Urinary bladder (tissue), 4 donors: ENCODE data around the gene ADAM15. TPM values are rescaled to one million over a fixed set of nuclear protein-coding genes. Genes with fewer than 3 reads are reported as not detected.

Experiments used
- DNase-seq: peaks from one replicate; pipeline ENCODE4 v3.0.0-alpha.2; 2015; ENCODE audit errors: extremely low spot score
- H3K27ac ChIP-seq: one replicate; pipeline ENCODE4 v1.5.1; 2013; ENCODE audit warnings: low read depth, mild to moderate bottlenecking, moderate library complexity
- H3K36me3 ChIP-seq: one replicate; pipeline ENCODE4 v1.6.1; 2013; ENCODE audit warnings: mild to moderate bottlenecking, moderate library complexity; ENCODE audit not compliant: insufficient read depth
- H3K4me1 ChIP-seq: one replicate; pipeline ENCODE4 v1.6.1; 2013; ENCODE audit warnings: mild to moderate bottlenecking, moderate library complexity; ENCODE audit not compliant: insufficient read depth
- H3K4me3 ChIP-seq: one replicate; pipeline ENCODE4 v1.5.1; 2013; ENCODE audit warnings: low read depth, low read length
- WGBS: extraction: QIAGEN DNeasy Blood & Tissue Kit; methylation state at CpG from one replicate; pipeline ENCODE4 v1.1.7; 2013; 5-methylcytosine and 5-hydroxymethylcytosine counted together
- polyA plus RNA-seq: library from polyadenylated mRNA; stranded (reverse); fragments of 200-250 nt; gene quantifications from one replicate; pipeline ENCODE4 v1.2.3, GENCODE V29; 2013
- total RNA-seq: library from RNA; depleted of rRNA; stranded (reverse); fragments of >200 nt; gene quantifications from one replicate; pipeline ENCODE4 v1.2.3, GENCODE V29; 2014
- donor health status: healthy with polysubstance abuse.
- donor health status: healthy.

The ADAM15 gene
- total and polyA plus RNA-seq, 2 donors, result 38.3 to 118 TPM

GRCh38 chr1:155043793-155044192, 7.3 kb upstream of the ADAM15 start:
- H3K4me3 ChIP-seq, result no peak overlapping the region
- no peaks in the 10 kb centered on the region for H3K4me1 ChIP-seq
- no peaks in the 10 kb centered on the region for H3K36me3 ChIP-seq
- H3K27ac ChIP-seq, result no peak overlapping the region
- 79% methylated on average over 3 of the region's 3 CpGs for WGBS
- no peak for DNase-seq

DNA sequence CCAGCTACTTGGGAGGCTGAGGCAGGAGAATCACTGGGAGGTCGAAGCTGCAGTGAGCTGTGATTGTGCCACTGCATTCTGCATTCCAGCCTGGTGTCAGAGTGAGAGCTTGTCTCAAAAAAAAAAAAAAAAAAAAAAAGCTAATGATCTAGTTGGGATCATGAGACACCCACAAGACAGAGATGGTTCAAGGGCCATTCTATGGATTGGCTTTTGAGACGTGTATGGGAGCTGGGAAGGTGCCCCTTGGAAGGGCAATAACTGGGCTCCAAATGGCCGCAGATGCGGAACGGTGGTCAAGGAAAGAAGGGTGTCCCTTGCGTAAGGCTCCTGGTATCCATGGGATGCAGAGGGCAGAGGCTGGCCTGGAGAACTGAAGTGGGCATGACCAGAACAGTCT, 6.8 kb upstream of the ADAM15 start:
- no peak for DNase-seq
- no peaks in the 10 kb centered on the region for H3K36me3 ChIP-seq
- no peak overlapping the region for H3K27ac ChIP-seq
- no peak overlapping the region for H3K4me3 ChIP-seq
- no peaks in the 10 kb centered on the region for H3K4me1 ChIP-seq
- 89% methylated on average over 6 of the region's 6 CpGs for WGBS

- DNase-seq, result no peak
- 54% methylated on average over 7 of the region's 7 CpGs for WGBS
- H3K27ac ChIP-seq, result no peak overlapping the region
- no peak overlapping the region for H3K4me3 ChIP-seq
- H3K36me3 ChIP-seq, result no peaks in the 10 kb centered on the region
- no peaks in the 10 kb centered on the region for H3K4me1 ChIP-seq
These were observed 6.1 kb upstream of the ADAM15 start for GRCh38 chr1:155044812-155045657.

DNA sequence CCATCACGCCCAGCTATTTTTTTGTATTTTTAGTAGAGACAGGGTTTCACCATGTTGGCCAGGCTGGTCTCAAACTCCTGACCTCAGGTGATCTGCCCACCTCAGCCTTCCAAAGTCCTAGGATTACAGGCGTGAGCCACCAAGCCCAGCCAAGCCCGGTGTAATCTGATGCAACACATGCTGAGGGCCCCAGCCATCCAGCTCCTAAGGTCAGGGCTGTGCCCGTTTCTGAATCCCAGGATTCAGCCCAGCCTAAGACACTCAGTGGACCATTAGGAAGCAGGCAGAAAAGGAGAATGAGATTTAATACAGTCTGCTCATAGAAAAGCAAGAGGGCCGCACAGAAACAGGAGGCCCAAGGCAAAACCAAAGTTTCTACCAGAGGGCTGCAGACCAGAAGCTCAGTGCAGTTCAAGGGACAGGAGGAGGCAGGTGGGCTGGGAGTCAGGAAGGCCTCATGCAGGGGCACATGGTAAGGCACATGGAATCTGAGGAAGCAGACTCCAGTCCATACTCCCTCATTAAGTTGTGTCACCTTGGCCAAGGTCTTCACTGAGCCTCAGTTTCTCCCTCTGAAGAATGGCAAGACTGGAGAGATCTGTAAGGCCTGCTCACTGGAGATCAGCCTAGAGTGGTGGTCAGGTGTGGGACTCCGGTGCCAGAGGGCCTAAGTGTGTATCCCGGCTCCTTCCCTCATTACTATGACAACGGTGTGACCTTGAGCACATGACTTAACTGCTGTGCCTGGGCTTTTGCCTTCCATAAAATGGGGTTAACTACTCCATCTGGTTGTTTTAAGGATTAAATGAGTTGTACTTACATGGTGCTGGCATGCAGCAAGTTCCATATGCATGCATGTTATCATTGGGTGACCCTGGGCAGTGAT, 2.4 kb upstream of the ADAM15 start:
- H3K36me3 ChIP-seq, result no peaks in the 10 kb centered on the region
- no peaks in the 10 kb centered on the region for H3K4me1 ChIP-seq
- no peak overlapping the region for H3K4me3 ChIP-seq
- WGBS, result 86% methylated on average over 8 of the region's 8 CpGs
- DNase-seq, result no peak
- H3K27ac ChIP-seq, result no peak overlapping the region

DNA sequence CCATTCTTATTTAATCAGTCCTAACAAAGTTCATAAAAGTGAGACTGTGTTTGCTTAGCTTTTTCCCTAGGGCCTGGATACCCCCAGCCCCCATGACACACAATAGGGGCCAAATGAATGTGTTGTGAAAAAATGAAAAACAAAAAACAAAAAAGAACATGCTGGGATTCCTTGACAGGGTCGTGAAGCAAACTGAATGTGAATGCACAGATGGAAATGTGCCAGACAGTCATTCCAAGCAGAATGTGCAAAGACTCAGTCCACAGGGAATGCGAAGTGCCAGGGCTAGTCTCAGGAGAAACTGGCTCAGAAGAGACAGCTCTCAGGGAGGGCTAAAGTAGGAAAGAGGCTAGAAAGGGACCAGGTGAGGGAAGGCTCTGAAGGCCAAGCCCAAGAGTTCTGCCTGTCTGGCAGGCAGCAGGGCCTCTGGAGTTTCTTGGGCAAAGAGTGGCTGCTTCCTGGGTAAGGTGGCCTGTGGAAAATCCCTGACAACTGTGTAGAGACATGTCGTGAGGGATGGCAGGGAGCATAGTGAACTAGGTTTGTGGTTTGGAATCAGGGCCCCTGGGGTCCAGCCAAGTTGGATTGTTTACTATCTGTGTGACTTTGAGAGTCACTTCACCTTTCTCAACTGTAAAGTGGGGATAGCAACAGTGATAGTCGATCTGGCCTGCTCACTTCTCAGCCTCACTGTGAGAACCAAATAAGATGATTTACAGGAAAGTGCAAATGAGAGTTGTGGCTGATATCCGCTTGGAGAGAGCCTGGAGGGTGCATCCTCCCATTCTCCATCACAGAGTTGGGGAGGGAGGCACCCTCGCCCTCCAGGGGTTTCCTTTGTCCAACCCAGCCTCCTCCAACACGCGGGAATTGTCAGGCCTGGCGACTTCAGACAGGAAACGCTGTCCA, 1.2 kb upstream of the ADAM15 start:
- H3K27ac ChIP-seq, result peak overlapping the region; percentile 79
- no peaks in the 10 kb centered on the region for H3K36me3 ChIP-seq
- WGBS, result 20% methylated on average over 10 of the region's 10 CpGs
- H3K4me1 ChIP-seq, result no peaks in the 10 kb centered on the region
- no peak for DNase-seq
- H3K4me3 ChIP-seq, result peak overlapping the region; percentile 76

DNA sequence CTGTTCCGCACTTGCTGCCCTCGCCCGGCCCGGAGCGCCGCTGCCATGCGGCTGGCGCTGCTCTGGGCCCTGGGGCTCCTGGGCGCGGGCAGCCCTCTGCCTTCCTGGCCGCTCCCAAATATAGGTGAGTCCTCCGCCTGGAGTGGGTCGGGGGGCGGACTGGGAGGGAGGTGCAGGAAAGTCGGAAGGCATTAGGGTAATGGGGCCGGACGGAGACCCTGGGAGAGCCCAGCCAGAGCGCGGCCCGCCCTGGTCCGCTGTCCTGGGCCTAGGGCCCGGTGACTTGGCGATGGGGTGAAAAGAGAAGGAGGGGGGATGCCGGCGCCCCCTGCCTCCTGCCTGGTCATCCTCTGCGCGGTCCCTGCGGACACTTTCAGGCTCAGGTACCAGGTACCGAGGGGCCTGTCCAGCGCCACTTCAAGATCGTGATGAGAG, 243 bp downstream of the ADAM15 start:
- WGBS, result under 1% methylated on average over 31 of the region's 31 CpGs
- no peak for DNase-seq
- H3K27ac ChIP-seq, result peak overlapping the region; percentile 79
- no peaks in the 10 kb centered on the region for H3K4me1 ChIP-seq
- no peaks in the 10 kb centered on the region for H3K36me3 ChIP-seq
- H3K4me3 ChIP-seq, result peak overlapping the region; percentile 76

GRCh38 chr1:155051777-155052398, 772 bp downstream of the ADAM15 start:
- Histone ChIP-seq H3K36me3 (no peaks in the 10 kb centered on the region), H3K4me1 (no peaks in the 10 kb centered on the region), H3K27ac (peak overlapping the region; percentile 79), H3K4me3 (peak overlapping the region; percentile 76)
- 2% methylated on average over 27 of the region's 27 CpGs for WGBS
- DNase-seq, result no peak

- 57% methylated on average over 12 of the region's 12 CpGs for WGBS
- Histone ChIP-seq H3K36me3 (no peaks in the 10 kb centered on the region), H3K4me3 (peak overlapping the region; percentile 76), H3K4me1 (no peaks in the 10 kb centered on the region), H3K27ac (no peak overlapping the region)
- no peak for DNase-seq
These were observed 1.6 kb downstream of the ADAM15 start for GRCh38 chr1:155052439-155053395.

- H3K4me1 ChIP-seq, result no peaks in the 10 kb centered on the region
- no peak overlapping the region for H3K4me3 ChIP-seq
- no peak overlapping the region for H3K27ac ChIP-seq
- no peaks in the 10 kb centered on the region for H3K36me3 ChIP-seq
- DNase-seq, result no peak
- 87% methylated on average over 7 of the region's 7 CpGs for WGBS
These were observed 2.5 kb downstream of the ADAM15 start for GRCh38 chr1:155053531-155054105.

DNA sequence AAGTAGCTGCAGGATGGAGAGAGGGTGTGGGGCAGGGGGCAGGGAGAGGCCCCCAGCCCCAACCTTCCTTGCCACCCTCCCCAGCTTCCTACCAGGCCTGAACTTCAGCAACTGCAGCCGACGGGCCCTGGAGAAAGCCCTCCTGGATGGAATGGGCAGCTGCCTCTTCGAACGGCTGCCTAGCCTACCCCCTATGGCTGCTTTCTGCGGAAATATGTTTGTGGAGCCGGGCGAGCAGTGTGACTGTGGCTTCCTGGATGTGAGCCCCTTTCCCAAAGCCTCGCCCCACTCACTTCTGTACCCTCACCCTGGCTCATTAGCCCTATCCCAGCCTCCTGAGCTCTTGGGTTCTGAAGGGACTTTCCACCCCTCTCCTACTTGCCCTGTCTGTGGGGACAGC, 6.0 kb downstream of the ADAM15 start:
- Histone ChIP-seq H3K4me1 (no peaks in the 10 kb centered on the region), H3K36me3 (no peaks in the 10 kb centered on the region), H3K27ac (no peak overlapping the region), H3K4me3 (no peak overlapping the region)
- WGBS, result 92% methylated on average over 8 of the region's 8 CpGs
- DNase-seq, result no peak

DNA sequence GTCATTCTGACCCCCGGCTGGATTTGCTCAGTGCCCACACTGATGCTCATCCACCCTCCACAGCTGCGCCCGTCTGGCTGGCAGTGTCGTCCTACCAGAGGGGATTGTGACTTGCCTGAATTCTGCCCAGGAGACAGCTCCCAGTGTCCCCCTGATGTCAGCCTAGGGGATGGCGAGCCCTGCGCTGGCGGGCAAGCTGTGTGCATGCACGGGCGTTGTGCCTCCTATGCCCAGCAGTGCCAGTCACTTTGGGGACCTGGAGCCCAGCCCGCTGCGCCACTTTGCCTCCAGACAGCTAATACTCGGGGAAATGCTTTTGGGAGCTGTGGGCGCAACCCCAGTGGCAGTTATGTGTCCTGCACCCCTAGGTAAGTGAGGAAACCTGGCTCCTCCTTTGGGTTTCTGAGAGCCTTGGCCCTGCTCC, 6.7 kb downstream of the ADAM15 start:
- WGBS, result 93% methylated on average over 13 of the region's 13 CpGs
- Histone ChIP-seq H3K36me3 (no peaks in the 10 kb centered on the region), H3K27ac (no peak overlapping the region), H3K4me3 (no peak overlapping the region), H3K4me1 (no peaks in the 10 kb centered on the region)
- DNase-seq, result no peak

DNA sequence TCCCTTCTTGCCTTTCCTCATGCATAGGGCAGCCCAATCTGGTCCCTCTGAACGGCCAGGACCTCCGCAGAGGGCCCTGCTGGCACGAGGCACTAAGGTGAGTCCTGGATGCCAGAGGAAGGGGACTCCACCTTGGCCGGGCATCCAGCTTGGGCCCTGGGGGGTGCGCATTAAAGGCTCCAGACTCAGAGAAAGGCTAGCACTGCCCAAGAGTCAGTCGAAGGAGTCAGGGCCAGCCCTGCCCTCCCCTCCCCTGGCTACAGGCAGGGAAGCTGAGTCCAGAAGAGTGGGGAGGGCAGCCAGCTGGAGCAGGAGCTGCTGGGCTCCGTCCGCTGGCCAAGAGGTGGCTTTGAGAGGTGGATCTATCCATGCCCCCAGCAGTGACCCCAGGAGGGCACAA, 9.6 kb downstream of the ADAM15 start:
- no peak overlapping the region for H3K4me3 ChIP-seq
- no peaks in the 10 kb centered on the region for H3K36me3 ChIP-seq
- DNase-seq, result no peak
- no peaks in the 10 kb centered on the region for H3K4me1 ChIP-seq
- no peak overlapping the region for H3K27ac ChIP-seq
- 77% methylated on average over 8 of the region's 8 CpGs for WGBS
